GM12873 (cell line): ENCODE data around the gene STARD3.

Experiments used
- TF ChIP-seq, protein P1 (sequence below): IDR thresholded peaks from 2 replicates; pipeline ENCODE4 v1.5.1; 2012; ENCODE audit warnings: low read depth, mild to moderate bottlenecking, moderate library complexity, low read length, control low read depth; ENCODE audit not compliant: insufficient read depth; ENCODE audit errors: missing control alignments

The STARD3 gene

DNA sequence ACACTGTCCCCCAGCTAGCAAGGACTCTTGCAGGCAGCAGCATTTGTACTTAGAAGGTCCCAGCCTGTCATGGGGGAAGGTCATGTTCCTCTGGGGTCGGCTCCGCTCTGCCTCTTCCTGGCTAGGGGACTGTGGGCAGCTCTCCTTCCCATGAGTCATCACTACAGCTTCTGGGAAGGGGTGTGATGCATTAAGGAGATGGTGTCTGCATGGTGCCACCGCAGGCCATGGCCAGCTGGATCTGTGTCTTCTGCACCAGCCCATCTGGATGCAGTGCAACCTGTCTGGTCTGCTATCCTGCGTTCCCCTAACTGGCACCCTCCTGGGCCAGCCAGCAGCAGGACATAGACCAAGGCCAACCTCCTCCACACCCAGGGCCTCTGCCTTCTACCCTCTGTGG, 6.3 kb downstream of the STARD3 start:
- TF ChIP-seq, protein P1, sequence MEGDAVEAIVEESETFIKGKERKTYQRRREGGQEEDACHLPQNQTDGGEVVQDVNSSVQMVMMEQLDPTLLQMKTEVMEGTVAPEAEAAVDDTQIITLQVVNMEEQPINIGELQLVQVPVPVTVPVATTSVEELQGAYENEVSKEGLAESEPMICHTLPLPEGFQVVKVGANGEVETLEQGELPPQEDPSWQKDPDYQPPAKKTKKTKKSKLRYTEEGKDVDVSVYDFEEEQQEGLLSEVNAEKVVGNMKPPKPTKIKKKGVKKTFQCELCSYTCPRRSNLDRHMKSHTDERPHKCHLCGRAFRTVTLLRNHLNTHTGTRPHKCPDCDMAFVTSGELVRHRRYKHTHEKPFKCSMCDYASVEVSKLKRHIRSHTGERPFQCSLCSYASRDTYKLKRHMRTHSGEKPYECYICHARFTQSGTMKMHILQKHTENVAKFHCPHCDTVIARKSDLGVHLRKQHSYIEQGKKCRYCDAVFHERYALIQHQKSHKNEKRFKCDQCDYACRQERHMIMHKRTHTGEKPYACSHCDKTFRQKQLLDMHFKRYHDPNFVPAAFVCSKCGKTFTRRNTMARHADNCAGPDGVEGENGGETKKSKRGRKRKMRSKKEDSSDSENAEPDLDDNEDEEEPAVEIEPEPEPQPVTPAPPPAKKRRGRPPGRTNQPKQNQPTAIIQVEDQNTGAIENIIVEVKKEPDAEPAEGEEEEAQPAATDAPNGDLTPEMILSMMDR: no peak

DNA sequence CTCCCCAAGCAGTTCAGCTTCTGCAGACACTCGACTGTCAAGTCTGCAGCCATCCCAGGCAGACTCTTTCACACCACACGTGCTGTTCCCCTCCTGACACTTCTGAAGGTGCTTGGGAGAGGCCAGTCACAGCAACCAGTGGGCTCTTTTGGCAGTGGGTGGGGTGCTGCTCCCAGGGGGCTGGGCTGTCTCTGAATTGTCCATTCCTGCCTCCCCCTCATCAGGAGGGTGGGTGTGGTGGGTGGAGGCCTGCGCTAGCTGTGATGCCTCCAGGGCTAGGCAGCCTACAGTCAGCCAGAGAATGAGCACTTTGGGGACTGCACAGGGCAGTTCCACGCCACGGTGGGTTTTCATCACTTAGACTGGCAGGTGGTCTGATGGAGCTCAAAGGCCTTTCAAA, 10.3 kb downstream of the STARD3 start:
- TF ChIP-seq, protein P1: no peak

DNA sequence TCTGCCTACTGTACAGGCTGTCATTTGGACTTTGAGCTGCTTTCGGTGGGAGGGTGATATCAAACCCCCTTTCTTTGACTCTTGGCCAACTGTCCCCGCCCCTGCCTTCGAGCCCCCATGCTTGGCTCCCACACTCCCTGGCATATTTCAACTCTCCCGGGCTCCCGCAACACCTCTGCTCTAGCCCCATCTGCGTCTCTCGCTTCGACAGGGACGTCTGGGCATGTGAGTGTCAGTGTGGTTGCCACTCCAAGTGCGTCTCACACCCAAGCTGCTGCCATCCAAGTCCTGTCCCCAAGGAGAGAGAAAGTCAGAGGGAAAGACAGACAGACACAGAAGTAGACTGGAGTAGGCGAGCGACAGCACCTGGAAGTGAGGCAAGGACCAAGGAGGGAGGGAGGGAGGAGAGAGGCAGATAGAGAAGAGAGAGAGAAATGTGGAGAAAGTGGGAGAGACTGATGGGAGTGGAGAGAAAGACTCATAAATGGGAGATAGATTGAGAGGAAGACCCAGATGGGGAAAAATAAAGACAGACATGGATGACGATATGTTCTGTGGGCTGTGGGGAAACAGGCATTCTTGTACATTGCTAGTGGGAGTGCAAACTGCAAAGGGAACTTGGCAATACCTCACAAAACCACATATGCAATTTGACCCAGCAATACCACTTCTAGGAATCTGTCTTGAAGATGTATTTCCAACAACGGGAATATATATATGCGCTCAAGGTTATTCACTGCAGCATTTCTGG, 11.8 kb downstream of the STARD3 start:
- TF ChIP-seq, protein P1: no peak

DNA sequence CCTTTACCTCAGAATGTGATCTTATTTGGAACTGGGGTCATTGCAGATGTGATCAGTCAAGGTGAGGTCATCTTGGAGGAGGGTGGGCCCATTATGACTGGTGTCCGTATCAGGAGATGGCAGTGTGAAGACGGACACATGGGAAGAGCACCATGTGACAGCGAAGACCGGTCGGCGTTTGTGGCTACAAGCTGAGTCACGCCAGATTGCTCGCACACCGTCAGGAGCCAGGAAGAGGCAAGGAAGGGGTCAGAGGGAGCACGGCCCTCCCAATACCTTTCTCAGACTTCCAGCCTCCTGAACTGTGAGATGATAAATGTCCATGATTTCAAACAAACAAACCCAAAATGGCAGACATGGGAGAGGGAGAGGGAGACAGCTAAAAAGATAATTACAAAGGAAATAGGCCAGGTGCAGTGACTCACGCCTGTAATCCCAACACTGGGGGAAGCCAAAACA, 13.2 kb downstream of the STARD3 start:
- TF ChIP-seq, protein P1: no peak

DNA sequence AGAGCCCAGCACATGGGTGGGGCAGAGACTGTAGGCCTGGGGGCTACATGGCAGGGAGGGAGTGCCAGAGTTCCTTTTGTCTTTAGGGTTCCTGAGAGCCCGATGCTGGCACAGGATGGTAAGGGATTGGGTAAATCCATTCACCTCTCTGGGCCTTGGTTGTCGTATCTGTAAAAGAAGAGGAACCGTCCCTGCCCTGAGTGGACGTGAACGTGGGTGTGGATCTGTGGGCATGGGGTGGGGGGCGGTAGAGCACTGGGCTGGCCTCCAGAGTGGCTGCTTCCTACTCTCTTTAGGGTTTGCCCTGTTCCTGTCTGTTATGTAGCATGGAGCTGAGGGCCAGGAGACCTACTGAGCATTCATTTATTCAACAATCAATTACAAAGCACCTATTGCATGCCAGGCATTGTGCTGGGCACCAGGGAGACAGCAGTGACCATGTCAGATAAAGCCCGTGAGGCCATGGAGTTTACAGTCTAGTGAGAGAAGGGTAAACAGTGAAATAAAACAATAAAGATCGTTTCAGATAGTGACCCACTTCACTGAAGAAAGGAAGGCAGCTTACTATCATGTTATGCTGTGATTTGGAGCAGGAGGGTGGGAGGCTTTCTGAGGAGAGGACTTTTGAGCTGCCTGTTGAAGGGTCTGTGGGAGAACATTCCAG, 15.1 kb downstream of the STARD3 start:
- TF ChIP-seq, protein P1: no peak

DNA sequence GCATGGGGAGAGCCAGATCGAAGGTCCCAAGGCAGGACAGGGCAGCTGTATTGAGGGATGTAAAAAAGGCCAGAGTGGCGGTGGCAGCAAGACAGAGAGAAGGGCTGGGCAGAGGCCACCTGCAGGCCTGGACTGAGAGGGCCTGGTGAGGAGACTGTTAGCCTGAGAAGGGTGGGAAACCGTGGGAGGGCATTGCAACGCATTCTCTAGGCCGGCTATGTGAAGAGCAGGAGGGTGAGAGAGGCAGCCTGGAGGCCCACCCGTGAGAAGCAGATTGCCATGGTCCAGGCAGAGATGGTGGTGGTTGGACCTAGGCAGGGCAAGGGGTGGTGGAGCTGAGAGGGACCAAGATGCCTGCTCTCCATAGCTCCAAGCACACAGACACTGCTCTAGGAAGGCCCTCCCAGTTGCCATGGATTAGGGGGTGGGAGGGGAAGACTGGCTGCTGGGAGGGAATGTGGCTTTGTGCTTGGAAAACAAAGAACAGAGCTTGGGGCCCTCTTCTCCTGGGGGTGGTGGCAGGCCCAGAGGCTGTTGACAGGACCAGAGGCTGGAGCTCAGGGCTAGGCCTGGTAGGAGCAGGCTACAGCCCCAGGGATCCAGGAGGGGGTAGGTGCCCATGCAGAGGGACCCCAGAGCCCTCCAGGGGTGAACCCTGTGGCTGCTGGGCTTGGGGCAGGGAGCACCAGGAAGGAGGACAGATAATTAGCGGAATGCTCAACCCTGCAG, 15.8 kb downstream of the STARD3 start:
- TF ChIP-seq, protein P1: no peak

DNA sequence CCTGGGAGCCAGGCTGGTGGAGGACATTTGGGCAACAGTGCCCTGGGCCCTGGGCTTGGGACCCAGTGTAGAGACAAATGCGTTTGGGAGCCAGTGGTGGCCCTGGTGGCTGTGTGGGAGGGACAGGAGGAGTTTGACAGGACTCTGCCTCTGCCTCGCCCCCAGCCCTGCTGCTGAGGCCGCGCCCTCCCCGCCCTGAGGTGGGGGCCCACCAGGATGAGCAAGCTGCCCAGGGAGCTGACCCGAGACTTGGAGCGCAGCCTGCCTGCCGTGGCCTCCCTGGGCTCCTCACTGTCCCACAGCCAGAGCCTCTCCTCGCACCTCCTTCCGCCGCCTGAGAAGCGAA, 16.3 kb downstream of the STARD3 start:
- TF ChIP-seq, protein P1: no peak
